Activated CD4-positive, alpha-beta memory T cell treated with anti-CD3 and anti-CD28 coated beads for 36 hours (primary cell): Measurements from ENCODE around the gene LIN52. TPM values are rescaled to one million over a fixed set of nuclear protein-coding genes. Genes with fewer than 3 reads are reported as not detected.

Experiments used
- total RNA-seq, 2 experiments: library from RNA; stranded (reverse); gene quantifications; one replicate each; pipeline ENCODE4 v1.2.3, GENCODE V29; 2021

LIN52 gene
- total RNA-seq, 2 experiments from 2014 or later: 13.5 to 14.4 TPM

Other genes starting within 250 kb of the LIN52 start
- 10 to 100 TPM in 1 of 2 experiments, 1 to 10 TPM in 1; 9.9 to 10.3 TPM for gene PTGR2, start 233.1 kb upstream of the LIN52 start, total RNA-seq
- 10 to 100 TPM; 65.2 to 68.7 TPM for gene ZNF410, start 198.1 kb upstream of the LIN52 start, total RNA-seq
- gene FAM161B, start 134.9 kb upstream of the LIN52 start, total RNA-seq: 1 to 10 TPM; 1.1 to 1.4 TPM
- 10 to 100 TPM; 18.7 to 19.3 TPM for gene COQ6, start 134.7 kb upstream of the LIN52 start, total RNA-seq
- 10 to 100 TPM; 10.2 to 11.2 TPM for gene ENTPD5, start 65.7 kb upstream of the LIN52 start, total RNA-seq
- gene BBOF1, start 65.6 kb upstream of the LIN52 start, total RNA-seq: 1 to 10 TPM; 1.0 to 1.3 TPM
- gene ALDH6A1, start 503 bp upstream of the LIN52 start, total RNA-seq: 10 to 100 TPM; 25.0 to 25.7 TPM
- gene VSX2, start 154.5 kb downstream of the LIN52 start, total RNA-seq: not detected
- gene ABCD4, start 218.0 kb downstream of the LIN52 start, total RNA-seq: 10 to 100 TPM; 42.7 to 47.7 TPM